NCI-H774 (cell line): ENCODE results near the gene ASCC2.
"Not testable (repeated sequence)": the region's sequence is repeated elsewhere in the genome, so short reads cannot be mapped to it uniquely, and the experiment has no call there.

Source experiments
- DNase-seq: peaks from one replicate; lab custom pipeline; 2025; lab: John Stamatoyannopoulos, UW

The ASCC2 gene

DNA sequence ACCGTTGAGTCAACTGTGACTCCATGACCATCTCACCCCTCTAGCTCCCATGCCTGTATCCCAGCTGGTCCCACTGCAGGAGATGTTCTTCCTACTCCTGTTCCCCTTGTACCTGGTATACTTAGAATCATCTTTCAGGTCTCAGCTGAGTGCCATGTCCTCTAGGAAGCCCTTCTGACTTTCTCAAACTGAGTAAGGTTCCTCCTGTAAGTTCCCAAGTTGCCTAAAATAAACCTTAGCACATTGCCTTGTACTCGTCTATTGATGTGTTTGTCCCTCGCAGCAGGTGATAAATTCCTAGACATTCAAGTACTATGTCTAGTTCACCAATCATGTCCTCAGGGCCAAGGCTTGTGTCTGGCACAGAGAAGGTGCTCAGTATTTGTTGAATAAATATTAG, 18.4 kb upstream of the ASCC2 start:
- DNase-seq: no peak

DNA sequence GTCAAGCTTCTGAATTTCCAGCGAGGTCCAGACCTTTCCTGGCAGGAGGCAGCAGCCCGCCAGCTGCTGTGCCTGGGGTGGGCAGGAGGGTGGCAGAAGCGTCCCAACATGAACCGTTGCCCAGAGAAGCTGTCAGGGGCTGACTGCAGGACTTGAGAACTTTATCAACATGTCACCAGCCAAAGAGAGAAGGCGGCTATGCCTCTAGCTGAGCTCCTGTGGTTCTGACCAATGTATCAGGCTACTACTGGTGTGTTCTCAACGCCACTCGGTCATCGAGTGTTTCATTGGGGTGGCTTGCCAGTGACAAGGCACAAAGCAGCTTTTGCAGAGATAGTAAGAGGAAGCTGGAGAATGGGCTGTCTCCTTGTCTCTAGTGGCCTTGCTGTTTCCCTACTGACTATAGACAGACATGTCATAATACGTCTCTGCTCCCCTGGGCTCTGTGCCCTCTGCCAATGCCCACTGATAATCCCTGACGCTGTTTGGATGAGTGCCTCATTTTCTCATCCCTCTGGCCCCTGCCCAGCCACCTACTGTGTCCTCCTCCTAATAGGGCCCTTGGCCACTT, 17.6 kb upstream of the ASCC2 start:
- no peak for DNase-seq

DNA sequence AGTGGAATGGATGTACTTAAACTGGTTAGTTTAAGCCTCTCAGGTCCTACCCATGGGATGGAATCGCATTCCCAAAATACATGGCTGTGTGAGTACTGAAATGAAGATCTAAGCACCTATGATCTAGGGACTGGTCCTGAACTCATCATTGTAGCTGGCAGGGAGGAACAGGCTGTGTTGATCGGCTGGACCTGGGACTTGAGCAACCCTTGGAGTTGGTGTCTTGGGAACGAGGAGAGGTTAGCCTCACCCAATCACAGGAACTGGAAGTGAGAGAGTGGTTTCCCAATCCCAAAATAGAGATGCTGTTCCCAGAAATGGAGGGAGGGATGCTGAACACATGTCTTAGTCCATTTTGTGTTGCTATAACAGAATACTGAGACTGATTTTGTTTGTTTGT, 16.4 kb upstream of the ASCC2 start:
- DNase-seq: no peak

DNA sequence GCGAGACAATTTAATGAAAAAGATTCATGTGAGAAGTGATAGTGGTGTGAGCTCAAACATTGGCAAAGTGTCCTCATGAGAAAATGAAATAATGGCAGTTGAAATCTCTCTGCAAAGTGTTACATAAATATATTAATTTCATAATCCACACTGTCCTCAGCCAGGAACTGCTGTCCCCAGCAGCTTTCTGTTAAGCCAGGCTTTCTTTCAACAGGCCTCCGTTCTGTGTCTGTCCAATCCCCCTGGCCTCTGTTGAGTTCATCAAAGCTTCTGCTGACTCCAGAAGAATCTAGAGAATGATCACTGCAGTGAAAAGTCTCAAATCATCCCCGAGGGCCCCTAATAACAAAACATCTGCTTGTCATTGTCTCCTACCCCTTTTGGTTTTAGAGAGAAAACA, 10.0 kb upstream of the ASCC2 start:
- DNase-seq: no peak

DNA sequence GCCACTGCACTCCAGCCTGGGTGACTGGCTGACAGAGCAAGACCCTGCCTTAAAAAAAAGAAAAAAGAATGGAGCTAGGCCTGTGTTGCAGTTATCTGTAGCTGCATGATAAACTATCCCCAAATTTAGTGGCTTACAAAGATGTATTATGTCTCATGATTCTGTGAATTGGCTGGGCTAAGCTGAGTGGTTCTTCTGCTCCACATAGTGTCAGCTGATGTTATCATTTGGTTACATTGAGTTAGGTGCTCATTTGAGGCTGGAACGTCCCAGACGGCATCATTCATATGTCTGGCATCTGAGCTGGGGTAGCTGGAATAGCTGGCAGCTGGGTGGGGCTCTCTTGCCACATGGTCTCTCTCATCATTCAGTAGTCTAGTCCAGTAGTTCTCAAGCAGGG, 8.2 kb upstream of the ASCC2 start:
- no peak for DNase-seq

DNA sequence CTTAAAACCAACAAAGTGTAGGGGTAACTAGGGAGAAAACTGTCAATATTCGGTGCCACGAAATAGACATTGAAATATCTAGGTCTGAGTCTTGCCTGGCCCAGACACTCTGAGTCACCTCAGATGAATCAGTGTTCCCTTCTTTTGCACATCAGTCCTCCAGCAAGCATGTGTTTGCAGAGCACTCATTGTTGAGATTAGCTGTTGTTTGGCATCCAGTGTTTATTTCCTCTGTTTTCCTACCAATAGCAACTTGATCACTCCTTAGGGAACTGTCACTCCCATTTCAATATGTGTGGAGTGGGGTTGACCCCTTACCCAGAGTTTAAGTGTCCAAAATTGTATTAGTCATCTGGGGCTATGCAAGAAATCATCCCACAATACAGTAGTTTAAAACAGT, 4.7 kb upstream of the ASCC2 start:
- no peak for DNase-seq

DNA sequence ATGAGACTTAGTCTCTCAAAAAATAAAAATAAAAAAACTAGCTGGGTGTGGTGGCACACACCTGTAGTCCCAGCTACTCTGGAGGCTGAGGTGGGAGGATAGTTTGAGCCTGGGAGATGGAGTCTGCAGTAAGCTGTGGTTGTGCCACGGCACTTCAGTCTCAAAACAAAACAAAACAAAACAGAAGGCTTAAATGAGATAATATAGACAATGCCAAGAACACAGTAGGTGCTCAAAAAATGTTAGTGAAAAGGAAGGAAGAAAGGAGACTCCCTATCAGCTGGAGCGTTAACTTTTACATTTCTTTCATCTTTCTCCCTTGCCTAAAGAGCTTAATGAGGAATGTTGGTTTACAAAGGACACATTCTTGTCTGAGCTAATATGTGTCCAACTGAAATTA, 4.1 kb upstream of the ASCC2 start:
- no peak for DNase-seq

DNA sequence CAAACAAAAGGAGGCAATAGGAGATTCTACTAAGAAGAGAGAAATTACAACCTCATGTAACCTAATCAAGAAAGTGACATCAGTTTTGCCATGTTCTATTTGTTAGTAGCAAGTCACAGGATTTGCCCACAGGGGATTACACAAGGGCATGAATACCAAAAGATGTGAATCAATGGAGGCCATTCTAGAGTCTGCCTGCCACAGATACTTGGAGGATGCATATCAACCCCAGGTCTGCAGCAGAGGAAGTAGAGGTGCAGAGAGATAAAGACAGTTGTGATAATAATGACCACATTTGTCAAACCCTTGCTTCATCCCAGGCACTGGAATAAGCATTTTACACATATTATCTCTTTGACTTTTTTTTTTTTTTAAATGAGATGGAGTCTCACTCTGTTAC, 2.4 kb upstream of the ASCC2 start:
- no peak for DNase-seq

DNA sequence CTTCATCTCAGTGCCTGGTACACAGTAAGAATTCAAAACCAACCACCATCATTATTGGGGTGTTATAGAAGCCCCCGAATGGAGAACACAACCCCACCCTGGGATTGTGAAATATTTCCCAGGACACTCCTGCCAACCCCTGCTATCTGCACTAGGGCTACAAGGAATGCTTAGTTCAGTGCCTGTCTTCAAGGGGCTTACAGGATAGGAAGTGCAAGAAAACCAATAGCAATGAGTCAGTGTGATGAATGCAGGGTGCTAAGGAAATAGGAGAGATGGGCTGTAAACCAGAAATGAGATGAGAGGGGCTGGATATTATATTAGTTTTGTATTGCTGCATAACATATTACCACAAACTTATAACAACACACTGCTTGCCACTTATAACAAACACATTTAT, 965 bp upstream of the ASCC2 start:
- DNase-seq: no peak

DNA sequence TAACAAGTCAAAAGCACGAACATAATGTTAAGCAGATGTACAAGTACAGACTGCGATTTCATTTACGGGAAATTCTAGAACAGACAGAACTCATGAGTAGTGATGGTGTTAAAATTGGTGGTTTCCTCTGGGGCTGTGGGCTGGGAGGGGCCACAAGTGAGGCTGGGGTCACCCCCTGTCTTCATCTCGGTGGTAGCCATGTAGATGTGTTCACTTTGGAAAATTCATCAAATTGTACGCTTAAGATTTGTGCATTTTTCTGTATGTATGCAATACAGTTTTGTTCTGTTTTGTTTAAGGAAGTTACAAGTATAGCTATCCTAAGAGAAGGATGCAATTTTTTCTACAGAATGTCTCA, 504 bp upstream of the ASCC2 start:
- DNase-seq: no peak

DNA sequence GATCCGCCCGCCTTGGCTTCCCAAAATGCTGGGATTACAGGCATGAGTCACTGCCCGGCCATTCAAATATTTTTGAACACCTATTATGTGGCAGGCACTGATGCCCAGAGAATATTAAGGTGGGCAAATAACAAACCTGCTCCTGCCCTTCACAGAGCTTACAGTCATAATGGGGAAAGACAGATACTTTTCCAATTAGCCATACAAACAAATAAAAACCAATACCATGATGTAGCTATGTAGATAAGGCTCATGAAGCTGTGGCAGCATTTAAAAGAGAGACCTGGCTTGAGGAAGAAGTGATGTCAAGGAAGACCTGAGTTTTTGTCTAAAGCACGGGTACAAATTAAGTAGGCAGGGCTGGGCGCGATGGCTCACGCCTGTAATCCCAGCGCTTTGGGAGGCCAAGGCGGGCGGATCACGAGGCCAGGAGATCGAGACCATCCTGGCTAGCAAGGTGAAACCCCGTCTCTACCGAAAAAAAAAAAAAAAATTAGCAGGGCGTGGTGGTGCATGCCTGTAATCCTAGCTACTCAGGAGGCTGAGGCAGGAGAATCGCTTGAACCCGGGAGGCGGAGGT, 1.2 kb downstream of the ASCC2 start:
- DNase-seq: not testable (repeated sequence)

DNA sequence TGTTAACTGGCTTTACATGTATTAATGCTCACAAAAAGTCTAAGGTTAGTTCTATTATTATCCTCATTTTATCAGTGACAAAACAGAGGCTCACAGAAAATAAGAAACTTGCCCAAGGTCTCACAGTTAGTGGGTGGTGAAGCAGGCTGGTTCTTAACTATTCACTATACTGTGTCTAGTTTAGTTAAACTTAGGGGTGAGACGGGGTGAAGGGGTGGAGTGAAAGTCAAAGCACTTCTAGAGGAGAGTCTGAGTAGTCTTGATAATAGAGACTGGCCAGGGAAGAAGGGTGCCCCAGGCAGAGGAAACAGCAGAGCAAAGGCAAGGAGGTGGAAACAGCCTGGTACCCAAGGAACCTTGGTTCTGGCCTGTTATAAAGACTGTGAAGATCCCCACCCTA, 4.0 kb downstream of the ASCC2 start:
- no peak for DNase-seq

DNA sequence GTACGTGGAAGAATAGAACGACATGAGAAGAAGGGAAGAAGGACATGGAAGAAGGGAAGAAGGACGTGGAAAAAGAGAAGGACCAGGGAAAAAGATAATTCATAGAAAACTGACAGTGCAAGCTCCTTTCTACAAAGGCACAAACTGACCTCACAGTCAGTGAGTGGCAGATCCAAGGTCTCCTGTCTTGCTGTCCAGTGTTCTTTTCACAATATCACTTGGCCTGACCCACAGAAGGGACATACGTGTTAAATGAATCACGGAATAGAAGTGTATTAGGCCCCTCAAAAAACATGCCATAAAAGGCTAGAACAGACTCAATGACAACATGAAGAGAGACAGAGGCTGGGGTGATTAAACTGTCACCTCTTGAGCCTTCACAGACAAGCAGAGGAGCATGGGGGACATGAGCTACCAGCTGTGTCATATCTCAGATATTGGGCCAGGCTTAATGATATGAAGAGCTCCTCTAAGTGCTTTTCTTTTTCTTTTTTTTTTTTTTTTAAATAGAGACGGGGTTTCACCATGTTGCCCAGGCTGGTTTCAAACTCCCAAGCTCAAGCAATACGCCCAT, 4.6 kb downstream of the ASCC2 start:
- DNase-seq: no peak

DNA sequence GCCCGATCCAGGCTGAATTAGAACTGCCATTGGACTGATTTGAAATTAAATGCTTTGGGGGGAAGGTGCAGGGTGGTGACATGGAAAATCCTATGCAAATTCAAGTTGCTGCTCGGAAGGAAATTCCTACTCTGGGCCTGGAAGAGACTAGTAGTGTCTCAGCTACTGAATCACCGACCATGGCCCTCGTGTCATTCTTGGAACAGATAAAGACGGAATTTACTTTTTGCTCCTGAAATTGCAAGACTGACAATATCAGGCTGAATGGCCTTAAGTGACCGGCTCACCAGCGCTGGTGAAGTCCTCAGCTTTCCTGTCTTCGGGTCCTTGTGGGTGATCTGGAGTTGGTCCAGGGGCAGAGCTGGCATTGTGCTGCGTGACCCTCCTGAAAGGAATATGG, 6.1 kb downstream of the ASCC2 start:
- no peak for DNase-seq

DNA sequence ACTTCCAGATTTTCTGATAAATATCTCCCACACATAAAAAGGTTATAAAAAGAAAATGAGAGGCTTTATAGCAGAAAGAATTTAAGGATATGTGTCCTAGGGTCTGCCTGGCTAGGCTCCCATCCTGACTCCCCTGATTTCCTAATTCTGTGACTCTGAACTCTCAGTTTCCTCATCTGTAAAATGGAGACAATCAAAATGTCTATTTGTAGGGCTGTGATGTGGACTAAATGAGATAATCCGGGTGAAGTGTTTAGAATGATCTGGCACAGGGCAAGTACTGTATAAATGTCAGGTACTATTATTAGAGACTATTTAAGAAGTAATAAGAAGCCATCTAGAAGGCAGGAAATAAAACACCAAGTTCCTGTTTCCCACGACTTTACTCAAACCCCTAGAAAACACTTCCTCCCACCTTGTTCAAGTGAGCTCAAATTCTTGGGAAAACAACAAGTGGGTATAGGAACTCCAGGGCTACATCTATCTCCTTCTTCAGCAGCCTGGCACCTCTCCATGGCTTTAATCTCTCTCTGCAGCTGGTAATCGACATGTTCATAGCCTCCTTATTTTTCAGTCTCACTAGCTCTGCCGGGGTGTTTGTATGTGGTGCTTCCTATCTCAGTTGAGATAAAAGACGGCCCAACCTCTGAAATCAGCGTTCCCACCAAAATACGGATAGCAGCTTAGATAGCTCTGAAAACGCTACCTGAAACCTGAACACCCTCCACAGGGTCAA, 6.7 kb downstream of the ASCC2 start:
- no peak for DNase-seq

DNA sequence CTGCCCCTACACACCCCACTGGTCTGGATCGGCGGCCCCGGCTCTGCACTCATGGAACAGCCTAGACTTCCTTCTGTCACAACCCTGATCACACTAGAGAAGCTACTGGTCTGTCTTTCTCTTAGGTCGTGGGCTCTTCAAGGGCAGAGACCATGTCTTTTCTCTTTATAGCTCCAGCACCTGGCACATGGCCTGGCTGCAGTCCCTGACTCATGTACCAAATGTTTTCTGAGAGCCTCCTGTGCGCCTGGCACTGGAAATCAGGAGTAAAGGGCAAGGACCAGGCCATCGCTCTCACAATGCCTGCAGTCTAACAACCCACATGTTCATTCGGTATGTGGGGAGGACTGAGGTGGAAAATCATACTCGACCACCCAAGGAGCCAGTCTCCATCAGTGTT, 7.5 kb downstream of the ASCC2 start:
- DNase-seq: no peak

DNA sequence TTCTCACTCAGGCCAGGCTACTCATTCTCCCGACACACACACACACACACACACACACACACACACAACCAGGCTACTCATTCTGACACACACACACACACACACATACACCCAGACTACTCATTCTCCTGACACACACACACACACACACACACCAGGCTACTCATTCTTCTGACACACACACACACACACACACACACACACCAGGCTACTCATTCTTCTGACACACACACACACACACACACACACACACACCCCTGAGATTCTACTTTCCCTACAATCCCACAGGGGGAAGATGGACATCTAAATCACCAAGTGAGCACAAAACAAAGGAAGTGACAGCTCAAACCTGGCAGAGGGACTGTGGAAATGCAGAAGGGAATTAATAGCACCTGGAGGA, 10.3 kb downstream of the ASCC2 start:
- DNase-seq: not testable (repeated sequence)

DNA sequence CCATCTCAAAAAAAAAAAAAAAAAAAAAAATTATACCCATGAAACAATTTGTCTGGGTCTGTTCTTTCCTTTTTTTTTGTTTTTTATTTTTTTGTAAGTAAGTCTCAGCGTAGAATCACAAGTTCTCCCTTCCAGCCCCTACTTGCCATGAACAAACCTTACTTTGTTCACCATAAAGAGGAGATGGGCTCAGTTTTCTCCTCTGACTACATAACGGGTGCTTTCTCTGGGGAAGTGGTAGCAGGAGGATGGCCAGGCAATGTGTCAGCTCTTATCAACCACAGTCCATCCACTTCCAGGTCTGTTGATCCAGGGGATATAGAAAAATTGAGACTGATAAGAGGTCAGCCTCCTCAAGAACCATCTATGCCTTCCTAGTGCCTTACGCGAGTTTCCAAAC, 11.0 kb downstream of the ASCC2 start:
- DNase-seq: no peak

DNA sequence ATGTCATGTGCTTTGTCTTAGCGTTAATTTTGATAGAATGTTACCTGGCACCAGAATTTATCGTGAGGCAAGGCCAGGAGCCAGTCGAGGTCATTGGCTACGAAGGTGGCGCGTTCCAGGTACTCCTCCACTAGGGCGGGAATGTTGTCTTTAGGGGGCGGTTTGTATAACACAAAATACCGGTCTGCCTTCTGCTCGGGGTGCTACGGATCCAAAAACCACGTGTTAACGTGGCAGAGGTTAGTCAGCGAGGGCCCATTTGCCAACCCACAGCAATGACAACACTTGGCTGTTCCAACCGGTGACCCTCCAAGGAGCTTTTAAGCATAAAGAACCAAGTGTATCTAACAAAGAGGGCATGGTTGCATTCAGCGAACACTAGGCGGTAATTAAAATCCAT, 12.5 kb downstream of the ASCC2 start:
- no peak for DNase-seq

DNA sequence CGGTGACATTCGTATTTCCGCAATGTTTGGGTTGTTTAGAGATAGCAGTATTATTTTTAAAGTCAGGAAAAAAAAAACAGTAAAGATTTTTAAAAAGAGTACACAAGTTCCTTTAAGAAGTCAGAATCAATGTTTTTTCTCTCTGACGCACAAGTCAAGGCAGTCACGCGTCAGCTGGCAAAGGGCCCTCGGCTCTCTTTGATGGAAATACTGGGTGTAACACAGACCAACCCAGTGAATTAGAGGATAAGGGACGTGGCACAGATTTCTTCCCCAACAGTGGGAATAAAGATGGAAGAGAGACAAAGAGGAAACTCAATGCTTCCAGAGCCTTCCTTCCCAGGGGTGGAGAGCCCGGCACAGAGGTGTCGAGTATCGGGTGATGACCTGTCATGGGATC, 13.4 kb downstream of the ASCC2 start:
- no peak for DNase-seq

DNA sequence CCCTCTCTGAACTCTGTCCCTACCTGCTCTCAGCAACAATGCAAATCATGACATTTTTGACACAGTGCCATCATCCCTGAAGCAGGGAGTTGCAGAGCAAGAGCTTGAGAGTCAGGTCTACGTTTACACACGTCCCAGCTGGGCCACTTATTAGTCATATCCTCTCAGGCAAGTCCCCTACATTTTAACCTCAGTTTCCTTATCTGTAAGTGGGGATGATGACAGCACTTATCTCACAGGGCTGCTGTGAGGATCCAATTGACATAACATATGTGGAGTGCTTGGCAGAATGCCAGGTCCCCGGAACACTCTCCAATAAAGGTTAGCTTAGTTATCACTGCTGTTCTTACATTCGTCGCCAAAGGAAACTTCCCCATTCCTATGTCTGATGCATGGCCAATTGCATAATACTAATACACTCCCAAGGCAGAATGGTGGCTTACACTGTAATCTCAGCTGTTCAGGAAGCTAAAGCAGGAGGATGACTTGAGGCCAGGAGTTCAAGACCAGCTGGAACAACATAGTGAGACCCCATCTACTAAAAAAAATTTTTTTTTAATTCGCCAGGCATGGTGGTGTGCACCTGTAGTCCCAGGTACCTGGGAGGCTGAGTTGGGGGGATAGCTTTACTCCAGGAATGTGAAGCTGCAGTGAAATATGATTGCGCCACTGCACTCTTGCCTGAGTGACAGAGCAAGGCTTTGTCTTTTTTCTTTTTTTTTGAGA, 16.6 kb downstream of the ASCC2 start:
- DNase-seq: no peak

DNA sequence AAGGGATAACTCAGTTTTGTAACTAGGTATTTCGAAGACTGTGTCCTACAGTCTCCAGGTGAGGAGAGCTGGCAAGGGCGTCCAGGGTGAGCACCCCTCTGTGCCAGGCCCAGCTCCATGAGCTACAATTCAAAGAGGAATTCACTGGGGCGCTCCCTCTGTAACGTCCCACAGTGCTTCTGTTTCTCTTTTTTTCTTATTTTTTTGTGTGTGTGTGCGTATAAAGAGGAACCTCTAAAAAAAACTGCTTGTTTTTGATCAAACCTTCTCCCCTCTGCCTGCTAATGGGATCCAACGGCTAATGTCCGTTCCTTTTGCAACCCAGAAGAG, 17.1 kb downstream of the ASCC2 start:
- DNase-seq: no peak

DNA sequence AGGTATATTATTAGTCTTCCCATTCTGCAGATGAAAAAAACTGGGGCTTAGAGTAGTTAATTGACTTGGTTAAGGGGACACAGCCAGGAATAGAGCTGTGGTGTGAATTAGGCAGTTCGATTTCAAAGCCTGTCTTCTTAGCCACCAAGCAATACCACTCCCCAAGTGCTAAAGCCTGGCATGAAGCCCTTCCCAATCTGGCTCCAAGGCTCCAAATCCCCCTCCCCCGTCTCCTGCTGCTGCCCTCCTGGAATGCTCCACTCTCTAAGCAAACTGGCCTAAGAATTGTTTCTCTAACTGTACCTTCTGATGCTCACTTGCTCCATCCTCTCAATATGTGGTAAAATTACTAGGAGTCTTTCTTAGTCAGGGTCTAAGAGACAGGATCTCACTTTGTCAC, 18.6 kb downstream of the ASCC2 start:
- DNase-seq: no peak
